ENCODE results near the gene PIR.

DNA sequence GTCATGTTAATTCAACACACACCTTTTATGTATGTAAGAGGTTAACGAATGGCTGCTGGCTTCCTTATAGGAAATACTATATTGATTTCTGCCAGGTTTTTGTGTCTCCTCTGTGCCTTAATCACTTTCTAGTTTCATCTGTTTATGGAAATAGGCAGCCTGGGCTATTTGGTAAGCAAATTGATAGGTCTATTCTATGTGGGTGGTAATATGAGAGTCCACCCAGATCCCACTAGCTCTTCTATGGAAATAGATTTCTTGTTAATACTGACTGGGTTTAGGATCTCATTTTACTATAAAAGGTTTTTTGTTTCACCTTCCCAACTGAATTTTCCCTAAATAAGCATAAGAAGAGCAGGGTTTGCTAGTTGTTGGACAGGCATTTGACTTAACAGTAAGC lies 11.5 kb upstream of the PIR start:
- TF ChIP-seq SMAD4 (CRISPR knock-in tag; conservative IDR thresholded peaks at IDR 0.05) (no peak), TGIF2 (CRISPR knock-in tag; IDR thresholded peaks at IDR 0.05) (no peak), EZH2 (IDR thresholded peaks at IDR 0.05; ENCODE audit: borderline replicate concordance, low read depth, low read length) (no peak)
- TF ChIP-seq, protein P1, sequence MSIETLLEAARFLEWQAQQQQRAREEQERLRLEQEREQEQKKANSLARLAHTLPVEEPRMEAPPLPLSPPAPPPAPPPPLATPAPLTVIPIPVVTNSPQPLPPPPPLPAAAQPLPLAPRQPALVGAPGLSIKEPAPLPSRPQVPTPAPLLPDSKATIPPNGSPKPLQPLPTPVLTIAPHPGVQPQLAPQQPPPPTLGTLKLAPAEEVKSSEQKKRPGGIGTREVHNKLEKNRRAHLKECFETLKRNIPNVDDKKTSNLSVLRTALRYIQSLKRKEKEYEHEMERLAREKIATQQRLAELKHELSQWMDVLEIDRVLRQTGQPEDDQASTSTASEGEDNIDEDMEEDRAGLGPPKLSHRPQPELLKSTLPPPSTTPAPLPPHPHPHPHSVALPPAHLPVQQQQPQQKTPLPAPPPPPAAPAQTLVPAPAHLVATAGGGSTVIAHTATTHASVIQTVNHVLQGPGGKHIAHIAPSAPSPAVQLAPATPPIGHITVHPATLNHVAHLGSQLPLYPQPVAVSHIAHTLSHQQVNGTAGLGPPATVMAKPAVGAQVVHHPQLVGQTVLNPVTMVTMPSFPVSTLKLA (conservative IDR thresholded peaks at IDR 0.05), result no peak
